DOHH2 (cell line): Measurements from ENCODE around the gene HPSE2.

Source experiments
- EZH2phosphoT487 ChIP-seq: fragments of 200-600 bp; sonication (generic); IDR thresholded peaks from 2 replicates; pipeline ENCODE4 v1.6.1; 2017; ENCODE audit warnings: borderline replicate concordance, mild to moderate bottlenecking, antibody characterized with exemption, low read length, moderate library complexity, mixed read lengths
- TF ChIP-seq, protein P1 (sequence below): fragments of 200-600 bp; sonication (generic); IDR thresholded peaks from one replicate; pipeline ENCODE4 v1.5.1; 2014; ENCODE audit warnings: antibody characterized with exemption, mild to moderate bottlenecking, low read depth, low read length; ENCODE audit not compliant: poor library complexity, severe bottlenecking

DNA sequence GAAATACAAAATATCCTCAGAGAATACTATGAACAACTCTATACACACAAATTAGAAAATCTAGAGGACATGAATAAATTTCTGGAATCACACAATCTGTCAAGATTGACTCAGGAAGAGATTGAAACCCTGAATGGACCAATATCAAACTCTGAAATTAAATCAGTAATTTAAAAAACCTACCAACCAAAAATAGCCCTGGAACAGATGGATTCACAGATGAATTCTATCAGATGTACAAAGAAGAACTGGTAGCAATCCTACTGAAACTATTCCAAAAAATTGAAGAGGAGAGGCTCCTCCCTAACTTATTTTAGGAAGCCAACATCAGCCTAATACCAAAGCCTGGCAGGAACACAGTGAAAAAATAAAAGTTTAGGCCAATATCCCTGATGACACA, 190.0 kb downstream of the HPSE2 start:
- TF ChIP-seq, protein P1, sequence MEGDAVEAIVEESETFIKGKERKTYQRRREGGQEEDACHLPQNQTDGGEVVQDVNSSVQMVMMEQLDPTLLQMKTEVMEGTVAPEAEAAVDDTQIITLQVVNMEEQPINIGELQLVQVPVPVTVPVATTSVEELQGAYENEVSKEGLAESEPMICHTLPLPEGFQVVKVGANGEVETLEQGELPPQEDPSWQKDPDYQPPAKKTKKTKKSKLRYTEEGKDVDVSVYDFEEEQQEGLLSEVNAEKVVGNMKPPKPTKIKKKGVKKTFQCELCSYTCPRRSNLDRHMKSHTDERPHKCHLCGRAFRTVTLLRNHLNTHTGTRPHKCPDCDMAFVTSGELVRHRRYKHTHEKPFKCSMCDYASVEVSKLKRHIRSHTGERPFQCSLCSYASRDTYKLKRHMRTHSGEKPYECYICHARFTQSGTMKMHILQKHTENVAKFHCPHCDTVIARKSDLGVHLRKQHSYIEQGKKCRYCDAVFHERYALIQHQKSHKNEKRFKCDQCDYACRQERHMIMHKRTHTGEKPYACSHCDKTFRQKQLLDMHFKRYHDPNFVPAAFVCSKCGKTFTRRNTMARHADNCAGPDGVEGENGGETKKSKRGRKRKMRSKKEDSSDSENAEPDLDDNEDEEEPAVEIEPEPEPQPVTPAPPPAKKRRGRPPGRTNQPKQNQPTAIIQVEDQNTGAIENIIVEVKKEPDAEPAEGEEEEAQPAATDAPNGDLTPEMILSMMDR, result no peak
- no peak for TF ChIP-seq EZH2phosphoT487
